CD4-positive, alpha-beta T cell treated with Interferon alpha-2 for 1 hour (primary cell): ENCODE measurements around the gene KRTAP2-3.

Experiments
- DNase-seq, 2 donors: peaks; one replicate each; pipeline ENCODE4 v3.0.0-alpha.2; 2020 to 2022

Gene KRTAP2-3

GRCh38 chr17:41026715-41027471, 33.0 kb downstream of the KRTAP2-3 start, which contains the start of gene KRTAP1-5:
TSS of gene KRTAP1-5 (minus strand) at chr17:41027208. CDS start at chr17:41027155, 53 bp downstream.
- no peak for DNase-seq

GRCh38 chr17:41024697-41025096, 35.2 kb downstream of the KRTAP2-3 start:
- DNase-seq = no peak

- DNase-seq = no peak
Observed at GRCh38 chr17:41020336-41020735, 39.6 kb downstream of the KRTAP2-3 start.

- DNase-seq = no peak
Observed at GRCh38 chr17:41019415-41019814, 40.5 kb downstream of the KRTAP2-3 start.

GRCh38 chr17:41018541-41018940, 41.4 kb downstream of the KRTAP2-3 start:
- no peak for DNase-seq

- DNase-seq = no peak
Observed at GRCh38 chr17:41016578-41017215, 43.2 kb downstream of the KRTAP2-3 start.

GRCh38 chr17:41015454-41015853, 44.5 kb downstream of the KRTAP2-3 start:
- no peak for DNase-seq

GRCh38 chr17:41013606-41014005, 46.3 kb downstream of the KRTAP2-3 start:
- DNase-seq = no peak

- no peak for DNase-seq
Observed at GRCh38 chr17:41013181-41013580, 46.7 kb downstream of the KRTAP2-3 start.

- no peak for DNase-seq
Observed at GRCh38 chr17:41012326-41013120, 47.4 kb downstream of the KRTAP2-3 start.

- DNase-seq = no peak
Observed at GRCh38 chr17:41010441-41010840, 49.5 kb downstream of the KRTAP2-3 start.

GRCh38 chr17:41009936-41010335, 50.0 kb downstream of the KRTAP2-3 start:
- no peak for DNase-seq

GRCh38 chr17:41009301-41009760, 50.6 kb downstream of the KRTAP2-3 start:
- DNase-seq = no peak
